HG03460 (cell line): Measurements from ENCODE around the gene TSPAN32.
"Not testable (repeated sequence)": the region's sequence is repeated elsewhere in the genome, so short reads cannot be mapped to it uniquely, and the experiment has no call there.

ENCODE experiments used
- ATAC-seq: cut with Tn5 transposase; IDR thresholded peaks from one replicate; pipeline ENCODE4 v1.9.1; 2021; ENCODE audit not compliant: unreplicated experiment

Gene TSPAN32

DNA sequence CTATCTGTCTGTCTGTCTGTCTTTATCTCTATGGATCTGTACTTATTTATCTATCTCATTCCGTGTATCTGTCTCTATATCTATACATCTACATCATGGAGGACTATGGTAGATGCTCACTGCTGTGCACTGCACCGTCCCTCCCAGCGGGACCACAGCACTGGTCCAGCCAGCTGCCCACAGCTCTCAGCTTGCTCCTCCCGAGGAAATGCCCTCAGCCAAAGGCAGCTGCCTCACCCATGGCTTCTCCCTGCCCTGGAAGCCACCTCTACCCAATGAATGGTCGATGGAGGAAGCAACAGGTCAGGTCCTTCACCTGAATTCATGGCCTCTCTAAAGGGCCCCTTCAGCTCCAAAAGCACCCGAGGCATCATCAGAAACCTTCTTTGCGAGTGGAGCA is 60.6 kb downstream of the TSPAN32 start:
- no peak for ATAC-seq

- ATAC-seq = no peak
Observed at GRCh38 chr11:2363130-2363529, 61.3 kb downstream of the TSPAN32 start.

DNA sequence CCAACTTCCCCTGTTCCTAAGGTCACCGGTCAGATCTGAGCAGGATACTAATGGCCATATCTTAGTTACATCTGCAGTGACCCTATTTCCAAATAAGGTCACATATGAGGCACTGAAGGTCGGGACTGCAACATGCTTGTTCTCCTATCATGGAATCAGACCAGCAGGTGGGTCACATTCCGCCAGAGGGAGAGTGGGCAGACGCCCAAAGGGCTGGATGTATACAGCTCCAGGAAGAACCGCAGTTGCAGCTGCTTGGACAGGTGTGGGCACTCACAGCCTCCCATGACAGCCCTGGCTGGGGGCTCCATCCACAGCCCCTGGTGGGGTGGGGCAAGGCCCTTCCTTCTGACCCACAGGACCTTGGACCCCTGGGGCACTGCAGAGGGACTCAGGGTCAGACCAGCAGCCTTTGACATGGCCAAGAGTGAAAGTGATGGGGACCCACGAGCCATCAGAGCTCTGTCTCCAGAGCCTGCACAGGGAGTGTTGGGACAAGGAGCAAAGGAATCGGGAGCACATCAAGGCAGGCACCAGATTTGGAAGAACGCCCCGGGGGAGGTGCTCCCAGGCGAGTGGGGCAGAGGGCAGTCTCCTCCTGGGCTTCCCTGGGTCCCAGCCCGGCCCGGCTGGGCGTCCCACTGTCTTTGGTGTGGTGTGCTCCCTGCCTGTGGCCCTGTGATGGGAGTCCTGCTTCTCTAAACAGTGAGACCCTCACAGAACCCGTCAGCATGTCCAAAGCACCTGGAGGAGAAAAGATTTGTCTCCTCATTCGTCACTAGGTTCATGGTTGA is 62.0 kb downstream of the TSPAN32 start:
- ATAC-seq = no peak

GRCh38 chr11:2364386-2364785 is 62.6 kb downstream of the TSPAN32 start:
- ATAC-seq = not testable (repeated sequence)

- ATAC-seq = no peak
Observed at GRCh38 chr11:2365571-2366210, 63.9 kb downstream of the TSPAN32 start.

- no peak for ATAC-seq
Observed at GRCh38 chr11:2366276-2366675, 64.5 kb downstream of the TSPAN32 start.

DNA sequence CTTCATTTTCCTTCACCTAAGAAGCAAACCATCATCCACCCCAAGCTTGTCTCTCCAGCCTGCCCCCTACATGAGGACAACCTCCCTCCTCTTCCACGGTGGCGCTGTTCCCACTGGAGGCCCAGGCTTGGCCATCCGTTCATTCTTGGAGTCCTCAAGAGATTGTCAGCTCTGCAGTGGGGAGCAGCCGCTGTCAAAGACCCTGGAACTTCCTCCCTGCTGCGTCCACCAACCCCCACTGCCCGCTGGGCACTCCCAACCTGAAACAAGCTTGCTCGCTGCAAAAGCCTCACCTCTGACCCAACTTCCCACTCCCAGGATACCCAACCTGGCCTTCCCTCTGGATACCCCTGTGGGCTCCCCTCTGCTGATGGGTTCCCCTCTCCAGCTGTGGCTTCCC is 64.9 kb downstream of the TSPAN32 start:
- no peak for ATAC-seq

DNA sequence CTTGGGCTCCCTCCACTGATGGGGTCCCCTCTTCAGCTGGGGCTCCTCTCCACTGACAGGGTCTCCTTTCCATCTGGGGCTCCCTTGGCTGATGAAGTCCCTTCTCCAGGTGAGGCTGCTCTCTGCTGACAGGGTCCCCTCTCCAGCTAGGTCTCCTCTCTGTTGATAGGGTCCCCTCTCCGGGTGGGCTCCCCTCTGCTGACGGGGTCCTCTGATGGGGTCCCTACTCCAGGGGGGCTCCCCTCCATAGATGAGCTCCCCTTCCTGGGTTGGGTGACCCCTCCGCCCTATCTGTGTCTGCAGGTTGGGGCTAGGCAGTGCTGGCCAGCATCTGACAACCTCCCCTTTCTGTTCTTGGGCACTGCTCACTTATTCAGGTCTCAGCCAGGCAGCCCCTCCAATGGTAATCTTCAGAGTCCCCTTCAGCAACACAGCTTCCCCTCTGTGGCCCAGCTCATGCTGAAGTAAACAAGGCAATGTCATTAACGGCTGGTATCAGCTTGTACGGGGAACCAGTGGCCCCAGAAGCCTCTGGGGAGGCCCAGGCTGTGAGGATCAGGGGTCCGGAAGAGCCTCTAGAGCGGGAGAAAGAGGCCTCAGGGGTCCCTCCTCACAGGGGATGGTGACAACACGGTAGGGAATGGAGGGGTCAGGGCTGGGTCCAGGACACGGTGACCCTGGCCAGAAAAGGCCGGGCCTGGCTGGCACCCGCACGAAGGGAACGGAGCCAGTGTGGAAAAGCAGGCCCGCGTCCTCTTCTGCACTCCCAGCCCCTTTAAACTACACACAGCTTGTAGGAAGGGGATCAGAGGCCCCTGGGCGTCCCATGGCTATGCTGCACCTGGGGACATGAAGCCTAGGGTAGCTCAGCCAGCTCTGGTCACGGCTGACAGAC is 65.7 kb downstream of the TSPAN32 start:
- ATAC-seq = no peak
